Endothelial cell of umbilical vein (primary cell): ENCODE results near the gene CNTNAP2. TPM values are rescaled to one million over a fixed set of nuclear protein-coding genes. Genes with fewer than 3 reads are reported as not detected.

Source experiments
- BruUV-seq: library from RNA; stranded (reverse); fragments of 400-500 nt; replicated peaks from 2 replicates; lab custom pipeline; 2021; lab: Mats Ljungman, UMichigan
- CTCF ChIA-PET: fragments of 300-600, 350-600 bp; sonication (Branson Sonifier 250); formaldehyde crosslinking; loops from one replicate; lab custom pipeline; 2021; ENCODE audit warnings: antibody characterized with exemption, inconsistent platforms; lab: Charles Lee
- POLR2A ChIA-PET: fragments of 300-600, 350-600 bp; sonication (Branson Sonifier 250); formaldehyde crosslinking; loops from one replicate; lab custom pipeline; 2021; ENCODE audit warnings: antibody characterized with exemption, inconsistent platforms; lab: Charles Lee
- DNase-seq: peaks from one replicate; pipeline ENCODE4 v3.0.0-alpha.2; 2011; ENCODE audit warnings: low read depth, low spot score
- FAIRE-seq: peaks from 2 replicates; lab custom pipeline; 2011; peaks lifted over from hg19 to GRCh38; lab: Jason Lieb, UNC
- H2AFZ ChIP-seq: 2 replicates; pipeline ENCODE4 v1.6.0; 2012; ENCODE audit warnings: low read depth, low read length, control low read depth, inconsistent platforms
- H3K27ac ChIP-seq: 2 replicates; pipeline ENCODE4 v1.5.1; 2011; ENCODE audit warnings: low read depth, mild to moderate bottlenecking, control low read depth, low read length, moderate library complexity; ENCODE audit not compliant: insufficient read depth
- H3K27me3 ChIP-seq, 2 experiments: 2 replicates each; pipeline versions ENCODE4 v1.6.0 to v1.6.1; 2011; ENCODE audit warnings: low read length in 2 of 2, mixed read lengths in 1 of 2; ENCODE audit not compliant: control insufficient read depth in 2 of 2, insufficient read depth in 2 of 2
- H3K36me3 ChIP-seq, 2 experiments: 2 replicates in 1 of 2; 3 replicates in 1 of 2; pipeline ENCODE4 v1.5.1; 2011; ENCODE audit warnings: low read length in 2 of 2, mild to moderate bottlenecking in 1 of 2, moderate library complexity in 1 of 2; ENCODE audit not compliant: control insufficient read depth in 2 of 2, insufficient read depth in 2 of 2; ENCODE audit errors: extremely low read depth in 1 of 2
- H3K4me1 ChIP-seq: 3 replicates; pipeline ENCODE4 v1.5.1; 2011; ENCODE audit warnings: mild to moderate bottlenecking, low read length; ENCODE audit not compliant: control insufficient read depth, insufficient read depth; ENCODE audit errors: extremely low read depth
- H3K4me2 ChIP-seq: 2 replicates; pipeline ENCODE4 v1.6.1; 2011; ENCODE audit warnings: low read length, control low read depth, mixed read lengths; ENCODE audit not compliant: insufficient read depth
- H3K4me3 ChIP-seq, 3 experiments: fragments of 200-600 bp in 1 of 3; sonication (generic), shearing (Covaris generic) in 1 of 3; replicated peaks in 1 of 3; 2 replicates each; pipeline ENCODE4 v1.5.1; 2011 to 2016; ENCODE audit warnings: control low read depth in 3 of 3, low read length in 3 of 3, mild to moderate bottlenecking in 2 of 3, inconsistent platforms in 1 of 3, low read depth in 1 of 3, moderate library complexity in 1 of 3; ENCODE audit not compliant: insufficient read depth in 1 of 3
- H3K79me2 ChIP-seq: 2 replicates; pipeline ENCODE4 v1.6.0; 2012; ENCODE audit warnings: low read length, inconsistent platforms; ENCODE audit not compliant: control insufficient read depth, insufficient read depth
- H3K9ac ChIP-seq: replicated peaks from 2 replicates; pipeline ENCODE3; 2011; ENCODE audit warnings: low read length, control low read depth; ENCODE audit not compliant: insufficient read depth; ENCODE audit errors: extremely low read depth
- H3K9me1 ChIP-seq: replicated peaks from 3 replicates; pipeline ENCODE4 v1.6.0; 2011; ENCODE audit warnings: mild to moderate bottlenecking, low read length; ENCODE audit not compliant: control insufficient read depth, insufficient read depth; ENCODE audit errors: extremely low read depth
- H3K9me3 ChIP-seq: replicated peaks from 2 replicates; pipeline ENCODE4 v1.5.1; 2012; ENCODE audit warnings: low read length, inconsistent platforms; ENCODE audit not compliant: control insufficient read depth, insufficient read depth
- H4K20me1 ChIP-seq: replicated peaks from 2 replicates; pipeline ENCODE3; 2011; ENCODE audit warnings: mild to moderate bottlenecking, low read length; ENCODE audit not compliant: control insufficient read depth, insufficient read depth; ENCODE audit errors: extremely low read depth
- CTCF ChIP-seq, 2 donors: IDR thresholded peaks; 1 replicate in 1 of 2; 2 replicates in 1 of 2; pipeline ENCODE4 v1.5.1; 2011; ENCODE audit warnings: low read length in 2 of 2, mild to moderate bottlenecking in 2 of 2, moderate library complexity in 2 of 2, control low read depth in 1 of 2, inconsistent platforms in 1 of 2, low read depth in 1 of 2; ENCODE audit not compliant: insufficient read depth in 1 of 2; ENCODE audit errors: extremely low read depth in 1 of 2
- EZH2 ChIP-seq: IDR thresholded peaks from 2 replicates; pipeline ENCODE4 v1.6.1; 2012; ENCODE audit warnings: borderline replicate concordance, low read depth, mild to moderate bottlenecking, moderate library complexity, low read length, inconsistent platforms; ENCODE audit not compliant: severe bottlenecking
- FOS ChIP-seq: IDR thresholded peaks from 2 replicates; pipeline ENCODE4 v1.6.1; 2011; ENCODE audit warnings: mild to moderate bottlenecking, low read length, moderate library complexity, borderline replicate concordance; ENCODE audit not compliant: insufficient read depth
- GATA2 ChIP-seq: IDR thresholded peaks from 2 replicates; pipeline ENCODE4 v1.7.0; 2011; ENCODE audit warnings: low read depth, mild to moderate bottlenecking, moderate library complexity, mixed read lengths, low read length; ENCODE audit not compliant: insufficient read length, insufficient read depth
- JUN ChIP-seq: IDR thresholded peaks from 2 replicates; pipeline ENCODE4 v1.6.1; 2011; ENCODE audit warnings: borderline replicate concordance, low read depth; ENCODE audit not compliant: insufficient read length, insufficient read depth
- MAX ChIP-seq: IDR thresholded peaks from 2 replicates; pipeline ENCODE4 v1.6.1; 2011; ENCODE audit not compliant: insufficient read depth, insufficient read length
- MYC ChIP-seq: IDR thresholded peaks from one replicate; pipeline ENCODE4 v1.6.1; 2011; ENCODE audit warnings: mild to moderate bottlenecking, low read depth, low read length
- POLR2A ChIP-seq: IDR thresholded peaks from 2 replicates; pipeline ENCODE4 v1.6.1; 2012; ENCODE audit warnings: low read depth, mild to moderate bottlenecking, control low read depth, low read length
- POLR2AphosphoS5 ChIP-seq: IDR thresholded peaks from 2 replicates; pipeline ENCODE4 v1.6.1; 2012; ENCODE audit warnings: low read depth, mild to moderate bottlenecking, control low read depth, low read length, moderate library complexity; ENCODE audit not compliant: insufficient read depth
- dilution Hi-C: fragments of 300-500 bp; cut with MboI; formaldehyde crosslinking; loops from one replicate; pipeline ENCODE4 v1.15.0; 2019; ENCODE audit warnings: low sequenced_read_pairs; ENCODE audit not compliant: extremely low pct_ligation_motif_present
- intact Hi-C: fragments of 100-400 bp; cut with micrococcal nuclease; formaldehyde crosslinking; loops from one replicate; pipeline ENCODE4 v1.10.0; 2022
- polyA plus RNA-seq, 4 experiments: library from polyadenylated mRNA; depleted of rRNA in 3 of 4; stranded (reverse) in 3 of 4; unstranded in 1 of 4; fragments of >200 nt; gene quantifications; 2 replicates each; pipeline versions ENCODE4 v1.2.1 to v1.2.3, GENCODE V29; 2011 to 2012; ENCODE audit warnings: missing spikeins in 1 of 4
- total RNA-seq: library from RNA; stranded (reverse); gene quantifications from 2 replicates; pipeline ENCODE4 v1.2.3, GENCODE V29; 2021

Gene CNTNAP2
- total and polyA plus RNA-seq, 2 donors (not counting 3 experiments of a cell fraction or from before 2014, with no cell fraction given) = not detected

GRCh38 chr7:146830686-146831085, 714.1 kb downstream of the CNTNAP2 start:
- dilution Hi-C loops = no loop called here
- no peak overlapping the region for H3K27ac ChIP-seq
- no peak for DNase-seq
- no peaks in the 10 kb centered on the region for H3K4me1 ChIP-seq
- H3K4me2 ChIP-seq = no peak overlapping the region
- H3K27me3 ChIP-seq = no peaks in the 10 kb centered on the region
- ChIA-PET CTCF (no interaction called here), POLR2A (no interaction called here)
- peaks cover 1% of the 10 kb centered on the region for H3K9me3 ChIP-seq
- H3K79me2 ChIP-seq = no peaks in the 10 kb centered on the region
- no peak overlapping the region for H2AFZ ChIP-seq
- no peak overlapping the region for H3K4me3 ChIP-seq
- TF ChIP-seq MYC = no peak
- no peak for TF ChIP-seq MAX
- TF ChIP-seq JUN = no peak
- no peak for TF ChIP-seq GATA2
- no peak for TF ChIP-seq FOS
- no peak for TF ChIP-seq CTCF (IDR thresholded peaks at IDR 0.05; ENCODE audit: extremely low read depth in 1 of 2, insufficient read depth in 1 of 2, low read depth in 1 of 2, low read length in 2 of 2)
- TF ChIP-seq EZH2 = no peak
- no peak for TF ChIP-seq POLR2AphosphoS5
- TF ChIP-seq POLR2A = no peak
- no peaks in the 10 kb centered on the region for H4K20me1 ChIP-seq
- no TSS peak for BruUV-seq
- H3K9ac ChIP-seq = no peak overlapping the region
- intact Hi-C loops = no loop called here
- H3K9me1 ChIP-seq = no peaks in the 10 kb centered on the region
- no peaks in the 10 kb centered on the region for H3K36me3 ChIP-seq
- FAIRE-seq = no peak
